ENCODE results near the gene TTLL4. TPM values are rescaled to one million over a fixed set of nuclear protein-coding genes. Genes with fewer than 3 reads are reported as not detected.

The TTLL4 gene
- total RNA-seq, 1 experiment from 2014 or later: 8.0 TPM

- no peak for DNase-seq (ENCODE audit: low read depth)
- in situ Hi-C loops (cut with HindIII; ENCODE audit: low pct_unique_long_range_greater_than_20kb, low sequenced_read_pairs): no loop called here
Observed at GRCh38 chr2:218708086-218708485, 2.5 kb upstream of the TTLL4 start.

- DNase-seq (ENCODE audit: low read depth): no peak
- in situ Hi-C loops (cut with HindIII; ENCODE audit: low pct_unique_long_range_greater_than_20kb, low sequenced_read_pairs): no loop called here
Observed at GRCh38 chr2:218709908-218710307, 727 bp upstream of the TTLL4 start.

- in situ Hi-C loops (cut with HindIII; ENCODE audit: low pct_unique_long_range_greater_than_20kb, low sequenced_read_pairs): no loop called here
Observed at GRCh38 chr2:218710334-218710686, 325 bp upstream of the TTLL4 start.

GRCh38 chr2:218711550-218711929 lies 905 bp downstream of the TTLL4 start:
- in situ Hi-C loops (cut with HindIII; ENCODE audit: low pct_unique_long_range_greater_than_20kb, low sequenced_read_pairs): no loop called here

More at GRCh38 chr2:218710334-218710686, 325 bp upstream of the TTLL4 start:
- DNase-seq (ENCODE audit: low read depth): no peak

GRCh38 chr2:218713922-218714321 lies 3.3 kb downstream of the TTLL4 start:
- DNase-seq (ENCODE audit: low read depth): no peak
- in situ Hi-C loops (cut with HindIII; ENCODE audit: low pct_unique_long_range_greater_than_20kb, low sequenced_read_pairs): no loop called here

More at GRCh38 chr2:218711550-218711929, 905 bp downstream of the TTLL4 start:
- DNase-seq (ENCODE audit: low read depth): peak; percentile 48

GRCh38 chr2:218716070-218716469 lies 5.4 kb downstream of the TTLL4 start:
- DNase-seq (ENCODE audit: low read depth): no peak
- in situ Hi-C loops (cut with HindIII; ENCODE audit: low pct_unique_long_range_greater_than_20kb, low sequenced_read_pairs): no loop called here

- in situ Hi-C loops (cut with HindIII; ENCODE audit: low pct_unique_long_range_greater_than_20kb, low sequenced_read_pairs): no loop called here
- DNase-seq (ENCODE audit: low read depth): peak; percentile 42
Observed at GRCh38 chr2:218717262-218717661, 6.6 kb downstream of the TTLL4 start.

GRCh38 chr2:218718058-218718457 lies 7.4 kb downstream of the TTLL4 start:
- DNase-seq (ENCODE audit: low read depth): no peak
- in situ Hi-C loops (cut with HindIII; ENCODE audit: low pct_unique_long_range_greater_than_20kb, low sequenced_read_pairs): no loop called here

GRCh38 chr2:218719457-218719856 lies 8.8 kb downstream of the TTLL4 start:
- in situ Hi-C loops (cut with HindIII; ENCODE audit: low pct_unique_long_range_greater_than_20kb, low sequenced_read_pairs): no loop called here
- DNase-seq (ENCODE audit: low read depth): no peak

- in situ Hi-C loops (cut with HindIII; ENCODE audit: low pct_unique_long_range_greater_than_20kb, low sequenced_read_pairs): no loop called here
Observed at GRCh38 chr2:218720048-218721041, 9.7 kb downstream of the TTLL4 start.

GRCh38 chr2:218721488-218721887 lies 10.9 kb downstream of the TTLL4 start:
- in situ Hi-C loops (cut with HindIII; ENCODE audit: low pct_unique_long_range_greater_than_20kb, low sequenced_read_pairs): no loop called here
- no peak for DNase-seq (ENCODE audit: low read depth)

More at GRCh38 chr2:218720048-218721041, 9.7 kb downstream of the TTLL4 start:
- DNase-seq (ENCODE audit: low read depth): no peak

- DNase-seq (ENCODE audit: low read depth): no peak
- in situ Hi-C loops (cut with HindIII; ENCODE audit: low pct_unique_long_range_greater_than_20kb, low sequenced_read_pairs): no loop called here
Observed at GRCh38 chr2:218721934-218722333, 11.3 kb downstream of the TTLL4 start.

GRCh38 chr2:218722419-218722818 lies 11.8 kb downstream of the TTLL4 start:
- no peak for DNase-seq (ENCODE audit: low read depth)
- in situ Hi-C loops (cut with HindIII; ENCODE audit: low pct_unique_long_range_greater_than_20kb, low sequenced_read_pairs): no loop called here

- in situ Hi-C loops (cut with HindIII; ENCODE audit: low pct_unique_long_range_greater_than_20kb, low sequenced_read_pairs): no loop called here
- DNase-seq (ENCODE audit: low read depth): no peak
Observed at GRCh38 chr2:218722876-218723785, 12.5 kb downstream of the TTLL4 start.

GRCh38 chr2:218726004-218726574 lies 15.5 kb downstream of the TTLL4 start:
- in situ Hi-C loops (cut with HindIII; ENCODE audit: low pct_unique_long_range_greater_than_20kb, low sequenced_read_pairs): no loop called here
- DNase-seq (ENCODE audit: low read depth): no peak

GRCh38 chr2:218727502-218728165 lies 17.0 kb downstream of the TTLL4 start:
- peak; percentile 56 for DNase-seq (ENCODE audit: low read depth)
- in situ Hi-C loops (cut with HindIII; ENCODE audit: low pct_unique_long_range_greater_than_20kb, low sequenced_read_pairs): no loop called here

GRCh38 chr2:218729640-218730039 lies 19.0 kb downstream of the TTLL4 start:
- in situ Hi-C loops (cut with HindIII; ENCODE audit: low pct_unique_long_range_greater_than_20kb, low sequenced_read_pairs): no loop called here
- no peak for DNase-seq (ENCODE audit: low read depth)

Measured in Caki2 (cell line).